GM21423 (cell line): ENCODE measurements around the gene PIK3C2G.
A peak's percentile ranks its signal among the peaks of the same experiment; 100 is the strongest.

Experiments used
- ATAC-seq: cut with Tn5 transposase; IDR thresholded peaks from one replicate; pipeline ENCODE4 v1.9.1; 2021; ENCODE audit warnings: mild to moderate bottlenecking, moderate library complexity; ENCODE audit not compliant: unreplicated experiment

The PIK3C2G gene

DNA sequence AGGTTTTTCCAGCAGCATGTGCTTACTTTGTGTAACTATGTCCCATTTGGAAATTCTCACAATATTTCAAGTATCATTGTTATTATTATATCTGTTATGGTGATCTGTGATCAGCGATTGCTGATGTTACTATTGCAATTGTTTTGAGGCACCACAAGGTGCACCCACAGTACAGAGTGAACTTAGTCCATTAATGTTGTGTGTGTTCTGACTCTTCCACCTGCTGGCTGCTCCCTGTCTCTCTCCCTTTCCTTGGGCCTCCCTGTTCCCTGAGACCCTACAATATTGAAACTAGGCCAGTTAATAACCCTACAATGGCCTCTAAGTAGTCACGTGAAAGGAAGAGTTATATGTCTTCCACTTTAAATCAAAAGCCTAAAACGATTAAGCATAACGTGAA is 153.9 kb downstream of the PIK3C2G start:
- no peak for ATAC-seq

DNA sequence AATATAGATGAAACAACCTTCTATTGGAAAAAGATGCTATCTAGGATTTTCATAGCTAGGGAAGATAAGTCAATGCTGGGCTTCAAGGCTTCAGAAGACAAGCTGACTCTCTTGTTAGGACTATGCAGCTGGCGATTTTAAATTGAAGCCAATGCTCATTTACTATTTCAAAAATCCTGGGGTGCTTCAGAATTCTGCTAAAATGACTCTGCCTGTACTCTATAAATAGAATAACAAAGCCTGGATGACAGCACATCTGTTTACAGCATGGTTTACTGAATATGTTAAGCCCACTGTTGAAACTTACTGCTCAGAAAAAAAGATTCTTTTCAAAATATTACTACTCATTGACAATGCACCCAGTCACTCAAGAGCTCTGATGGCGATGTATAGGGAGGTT is 155.1 kb downstream of the PIK3C2G start:
- no peak for ATAC-seq

DNA sequence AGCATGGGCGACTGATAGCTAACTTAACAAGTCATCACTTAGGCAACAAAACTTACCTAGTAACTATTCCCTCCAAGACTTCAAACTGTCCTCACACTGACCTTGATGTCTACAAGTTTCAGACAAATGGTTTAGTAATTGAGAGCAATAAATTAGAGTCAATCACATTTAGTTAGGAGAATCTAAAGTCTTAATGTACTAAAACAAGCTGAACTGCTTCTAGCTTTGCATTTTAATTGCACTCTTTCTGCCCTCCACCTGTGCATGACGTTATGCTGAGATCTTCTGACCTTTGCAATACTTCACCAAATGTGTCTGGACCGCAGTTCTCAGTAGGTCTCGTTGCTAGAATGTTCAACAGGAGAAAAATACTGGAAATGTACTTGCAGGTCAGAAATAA is 158.0 kb downstream of the PIK3C2G start:
- ATAC-seq: no peak

DNA sequence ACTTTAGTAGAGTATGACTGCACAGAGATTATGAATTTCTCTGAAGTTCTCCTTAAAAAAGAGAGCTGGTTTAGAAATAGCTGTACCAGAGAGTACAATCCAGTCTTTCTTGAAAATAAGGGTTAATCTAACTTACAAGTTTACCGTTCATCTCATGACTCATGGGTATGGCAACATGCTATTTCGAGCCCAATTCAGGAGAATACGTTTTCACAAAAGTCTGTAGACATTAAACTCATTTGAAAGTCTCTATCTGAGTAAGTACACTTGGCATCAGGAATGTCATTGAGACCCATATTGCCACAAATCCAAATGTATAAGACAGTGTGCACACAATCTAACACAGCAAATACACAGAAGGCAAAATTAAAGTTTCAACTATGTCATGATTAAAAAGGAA is 160.5 kb downstream of the PIK3C2G start:
- ATAC-seq: no peak

DNA sequence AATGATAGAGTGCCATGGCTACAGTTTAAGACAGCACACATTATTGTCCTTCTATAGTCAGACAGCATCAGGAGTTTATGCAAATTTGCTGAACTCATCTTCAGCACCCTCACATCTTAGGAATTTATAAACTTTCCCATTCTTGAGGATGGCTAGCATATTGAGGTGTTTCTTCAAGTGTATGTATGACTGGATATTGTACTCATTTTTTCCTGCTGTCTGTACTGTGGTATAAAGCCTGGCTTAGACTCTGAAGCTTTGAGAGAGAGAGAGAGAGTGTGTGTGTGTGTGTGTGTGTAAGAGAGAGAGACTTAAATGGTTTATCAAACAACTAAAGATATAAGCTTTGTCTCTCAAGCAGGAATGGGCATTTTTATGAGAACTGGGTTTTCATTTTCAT is 161.6 kb downstream of the PIK3C2G start:
- ATAC-seq: no peak

DNA sequence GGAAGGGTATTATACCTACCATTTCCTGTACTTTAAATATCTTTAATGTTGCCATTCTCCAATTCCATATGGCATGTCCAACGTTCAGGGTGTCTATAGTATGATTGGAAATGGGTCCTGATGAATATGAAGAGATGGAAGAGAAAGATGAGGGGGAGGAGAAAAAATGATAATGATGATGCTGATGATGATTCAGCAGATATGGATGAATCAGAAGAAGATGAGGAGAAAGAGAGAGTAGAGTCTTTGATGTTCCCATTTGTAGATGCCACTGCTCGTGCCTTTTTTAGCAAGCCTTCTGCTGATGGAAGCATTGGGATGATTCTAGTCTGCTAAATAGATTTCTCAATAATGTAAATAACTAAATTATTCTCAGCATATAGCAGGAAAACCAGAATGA is 163.5 kb downstream of the PIK3C2G start:
- no peak for ATAC-seq

DNA sequence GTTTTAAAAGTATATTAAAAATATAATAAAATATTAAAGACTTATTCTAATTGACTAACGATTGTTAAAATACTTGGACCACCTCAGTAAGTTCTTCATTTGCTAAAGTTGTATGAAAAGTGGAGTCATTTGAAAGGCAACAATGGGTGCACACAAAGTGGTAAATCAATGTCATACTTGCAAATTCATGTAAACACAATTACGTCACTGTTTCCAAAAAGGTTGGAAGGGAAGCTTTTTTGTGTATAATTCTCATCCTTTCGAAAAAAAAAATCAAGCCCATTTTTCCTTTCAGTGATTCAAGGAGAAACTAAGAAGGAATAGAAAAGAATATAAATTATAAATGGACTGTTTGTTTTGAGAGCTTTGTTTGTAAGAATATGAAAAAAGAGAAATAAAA is 166.2 kb downstream of the PIK3C2G start:
- ATAC-seq: no peak

DNA sequence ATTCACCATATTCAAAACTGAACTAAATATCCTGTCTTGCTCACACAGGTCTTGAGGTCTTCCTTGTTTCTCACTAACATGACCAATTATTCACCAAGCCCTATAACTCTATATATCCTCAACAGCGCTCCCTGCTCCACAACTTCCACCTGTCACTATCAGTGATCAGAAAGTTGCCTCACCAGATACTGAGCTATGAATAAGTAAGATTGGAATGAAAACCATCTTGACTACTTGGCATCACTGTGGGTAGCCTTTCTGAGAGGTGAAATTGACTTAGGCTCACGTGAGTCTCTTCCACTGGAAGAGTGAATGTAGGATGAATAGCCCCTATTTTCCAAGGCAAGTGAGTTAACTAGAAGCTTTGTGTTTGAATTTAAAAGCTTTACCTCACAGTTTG is 167.1 kb downstream of the PIK3C2G start:
- ATAC-seq: no peak

DNA sequence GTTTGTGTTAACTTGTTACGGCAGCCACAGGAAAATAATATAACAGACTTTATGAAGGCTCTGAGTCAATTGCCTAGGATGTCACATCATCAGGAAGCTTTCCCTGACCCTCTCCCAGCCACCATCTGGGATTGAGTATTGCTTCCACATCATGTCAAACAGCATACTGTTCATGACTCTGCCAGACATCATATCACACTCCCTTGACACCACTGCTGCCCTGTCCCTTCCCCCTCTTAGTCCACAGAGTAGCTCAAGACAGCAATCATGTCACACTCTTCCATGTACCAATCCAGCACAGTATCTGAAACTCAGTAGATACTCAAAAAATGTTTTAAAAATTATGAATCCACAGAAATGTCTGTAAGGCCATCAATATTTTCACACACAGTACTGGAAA is 168.0 kb downstream of the PIK3C2G start:
- no peak for ATAC-seq

DNA sequence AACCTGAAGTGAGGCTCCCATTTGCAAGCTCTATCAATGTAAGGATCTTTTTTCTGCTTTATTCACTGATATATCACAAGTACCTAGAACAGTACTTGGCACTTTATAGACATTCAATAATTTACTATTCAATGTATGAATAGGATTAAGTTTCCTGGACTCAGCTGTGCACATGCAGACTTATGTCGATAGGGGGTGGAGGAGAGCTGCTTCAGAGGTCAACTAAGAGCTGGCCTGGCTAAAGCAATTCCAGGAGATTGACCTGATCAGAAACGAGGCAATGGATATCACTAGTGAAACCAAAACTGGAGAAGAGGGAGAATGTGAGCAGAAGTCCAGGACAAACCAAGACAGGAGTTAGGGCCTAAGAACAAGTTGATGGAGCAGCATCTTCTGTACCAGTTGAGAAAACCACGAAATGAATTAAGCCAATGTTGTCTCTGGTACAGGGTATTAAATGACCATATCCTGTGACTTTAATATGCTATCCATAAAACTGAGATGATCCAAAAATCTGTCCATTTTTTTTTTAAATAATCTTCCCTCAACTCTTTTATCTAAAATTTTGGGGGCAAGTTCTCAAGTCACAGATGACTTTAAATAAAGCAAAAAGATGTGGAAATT is 169.2 kb downstream of the PIK3C2G start:
- peak; percentile 73 for ATAC-seq

DNA sequence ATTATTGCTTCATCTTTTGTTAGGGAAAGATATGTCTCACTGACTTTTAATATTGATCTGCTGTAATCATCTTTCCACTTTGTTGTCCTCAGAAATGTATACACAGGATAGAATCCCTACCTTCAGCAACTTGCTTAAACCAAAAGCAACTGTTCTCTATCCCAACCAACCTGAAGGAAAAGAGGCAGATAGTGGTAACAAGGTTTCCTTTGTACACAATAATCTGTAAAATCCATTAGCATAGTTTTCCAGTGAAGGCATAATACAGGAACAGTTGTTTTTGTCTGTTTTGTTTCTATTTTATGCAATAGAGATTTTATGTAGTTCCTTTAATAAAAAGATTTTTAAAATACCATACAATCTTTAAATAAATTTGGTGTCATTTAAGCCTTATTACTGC is 170.5 kb downstream of the PIK3C2G start:
- ATAC-seq: no peak

DNA sequence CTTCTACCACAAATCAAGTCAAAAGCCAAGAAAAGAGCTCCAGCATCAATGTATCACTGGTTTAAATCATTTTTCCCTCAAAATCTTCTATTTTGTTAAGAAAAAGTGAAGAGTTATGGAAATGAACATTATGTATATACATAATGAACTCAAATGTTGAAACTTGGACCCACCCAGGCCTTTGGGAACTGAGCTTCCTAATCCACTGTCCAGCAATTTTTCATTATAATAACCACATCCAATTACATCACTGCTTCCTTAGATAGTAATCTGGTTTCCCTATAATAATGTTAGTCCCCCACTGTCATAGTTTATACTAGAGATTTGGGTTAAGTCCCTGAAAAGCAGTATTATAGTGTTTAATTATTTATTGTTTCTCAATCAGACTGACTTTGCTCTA is 170.9 kb downstream of the PIK3C2G start:
- ATAC-seq: no peak

DNA sequence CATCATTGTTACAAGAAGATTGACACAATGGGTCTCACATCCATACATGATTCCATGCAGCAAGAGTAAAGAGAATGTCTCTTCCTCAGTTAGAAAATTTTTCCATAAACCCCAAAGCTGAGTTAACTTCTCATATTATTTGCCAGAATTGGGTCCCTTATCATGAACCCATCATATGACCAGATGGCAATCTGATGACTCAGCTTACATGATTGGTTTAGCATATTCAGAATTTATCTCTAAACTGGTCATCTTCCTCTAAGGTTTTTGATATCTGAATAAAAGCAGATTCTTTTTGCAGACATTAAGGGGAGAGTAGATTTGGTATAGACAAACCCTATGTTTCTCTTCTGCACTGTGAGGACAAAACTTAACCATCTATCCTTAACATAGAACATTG is 174.9 kb downstream of the PIK3C2G start:
- no peak for ATAC-seq

DNA sequence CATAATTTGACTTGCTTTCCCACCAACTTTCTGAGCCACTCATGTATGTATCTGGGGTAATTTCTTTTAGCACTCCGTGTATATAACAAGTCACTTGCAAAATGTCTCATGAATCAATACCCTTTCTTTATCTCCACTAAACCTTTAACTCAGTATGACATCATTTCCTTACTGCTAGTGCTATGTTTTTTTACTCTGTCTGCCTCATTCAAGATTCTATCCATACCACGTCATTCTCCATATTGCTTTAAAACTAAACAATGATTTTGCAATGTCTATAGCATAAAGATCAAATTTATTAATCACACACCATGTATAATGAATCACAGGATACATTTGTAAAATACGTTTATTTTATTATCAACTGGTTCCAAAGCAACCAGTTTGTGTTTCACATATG is 178.2 kb downstream of the PIK3C2G start:
- ATAC-seq: no peak

DNA sequence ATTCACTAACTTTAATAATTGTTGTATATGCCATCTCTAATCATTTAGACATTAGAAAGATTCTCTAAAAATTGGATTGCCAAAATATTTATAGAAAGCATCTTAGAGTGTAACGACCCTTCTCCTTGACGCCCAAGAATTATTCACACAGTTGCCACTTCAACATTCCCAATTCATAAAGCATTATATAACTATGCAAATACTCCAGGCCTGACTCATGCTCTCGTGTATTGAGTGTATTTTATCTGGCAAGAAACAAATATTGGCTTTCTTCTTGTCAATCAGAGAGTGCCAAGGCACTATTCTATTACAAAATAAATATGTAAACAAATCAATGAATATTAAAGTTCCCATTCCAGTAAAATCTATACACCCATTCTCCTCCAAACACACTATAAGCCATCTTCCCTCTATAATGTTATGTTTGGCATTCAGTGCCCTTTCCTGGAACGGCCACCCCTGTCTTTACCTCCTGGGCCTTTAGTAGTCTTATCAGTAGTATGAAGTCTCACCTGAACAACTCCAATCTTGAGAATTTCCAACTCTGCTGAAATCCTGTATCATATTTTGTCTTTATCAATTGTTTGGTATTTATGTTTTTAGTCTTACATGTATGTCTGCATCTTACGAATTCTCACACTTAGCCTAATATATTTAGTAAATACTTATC is 182.6 kb downstream of the PIK3C2G start:
- no peak for ATAC-seq

DNA sequence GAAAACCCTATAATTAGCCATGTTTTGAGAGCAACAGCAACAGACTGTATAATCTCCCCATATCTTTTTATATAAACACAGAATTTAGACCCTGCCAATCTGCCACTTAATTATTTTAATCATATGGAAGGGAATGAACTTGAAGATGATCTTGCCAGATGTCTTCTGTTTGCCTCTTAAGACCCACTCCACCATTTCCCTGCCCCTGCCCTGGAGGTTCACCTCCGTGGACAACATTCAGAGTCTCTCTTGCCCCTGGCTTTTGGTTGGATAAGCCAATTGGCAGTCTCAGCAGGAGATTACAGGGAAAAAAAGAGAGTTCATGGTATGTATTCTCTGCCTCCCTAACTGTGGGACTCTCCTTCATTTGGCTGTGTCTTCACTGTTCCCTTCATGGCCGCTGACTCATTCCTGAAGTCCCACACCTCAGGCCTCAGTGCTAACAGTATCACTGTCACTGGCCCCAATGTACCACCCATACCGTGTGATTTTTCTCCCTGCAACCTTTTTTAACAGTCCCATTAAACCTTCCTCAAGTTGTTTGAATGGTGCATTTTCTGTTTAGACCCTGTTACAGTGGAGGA is 184.8 kb downstream of the PIK3C2G start:
- ATAC-seq: no peak

DNA sequence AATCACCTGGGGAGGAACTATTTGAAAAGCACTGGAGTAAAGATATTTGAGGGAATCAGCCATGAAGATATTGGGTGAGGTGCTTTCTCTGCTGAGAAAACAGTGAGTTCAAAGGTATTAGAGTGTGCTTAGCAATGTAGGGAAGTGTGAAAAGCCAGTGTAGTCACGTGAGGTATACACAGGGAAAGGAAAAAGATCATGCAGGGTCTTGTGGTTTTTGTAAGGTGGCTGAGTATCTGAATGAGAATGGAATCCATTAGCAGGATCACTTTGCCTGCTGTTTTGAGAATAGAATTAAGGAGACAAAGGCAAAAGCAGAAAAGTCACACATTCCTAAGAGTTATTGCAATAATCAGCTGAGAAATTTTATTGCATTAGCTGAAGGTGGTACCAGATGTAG is 193.0 kb downstream of the PIK3C2G start:
- no peak for ATAC-seq

DNA sequence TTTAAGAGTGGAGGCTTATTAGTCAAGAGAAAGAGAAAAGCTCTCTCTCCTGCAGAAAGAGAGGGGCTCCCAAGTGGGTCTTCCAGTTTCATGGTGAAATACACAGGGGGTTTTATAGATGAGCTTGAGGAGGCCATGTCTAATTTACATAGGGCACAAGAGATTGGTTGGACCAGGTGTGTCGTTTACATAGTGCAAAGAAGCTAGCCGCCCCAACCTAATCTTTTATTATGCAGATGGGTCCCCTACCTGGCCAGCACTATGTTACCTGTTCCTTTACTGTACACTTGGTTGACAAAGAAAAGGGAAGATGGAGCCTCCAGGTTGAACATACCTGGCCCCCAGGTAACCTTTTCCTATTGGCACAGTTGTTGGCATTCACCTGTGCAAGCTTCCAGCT is 195.0 kb downstream of the PIK3C2G start:
- ATAC-seq: no peak

DNA sequence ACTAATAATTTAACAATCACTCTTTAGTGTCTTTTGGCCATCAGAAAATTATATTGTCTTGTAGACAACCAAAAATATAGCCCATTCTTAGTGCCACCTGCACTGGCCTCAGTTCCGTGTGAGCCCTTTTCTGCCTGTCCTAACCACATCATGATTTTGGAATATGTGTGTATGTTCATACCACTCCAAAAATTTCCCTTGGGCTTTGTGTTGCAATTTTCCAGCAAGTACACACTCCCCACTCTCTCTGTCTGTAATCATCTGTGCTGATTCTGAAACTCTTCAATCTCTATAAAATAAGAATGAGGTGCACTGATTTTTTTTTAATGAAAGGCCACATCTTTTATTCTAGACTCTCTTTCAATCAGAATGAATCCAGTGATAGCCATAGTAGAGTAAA is 196.0 kb downstream of the PIK3C2G start:
- no peak for ATAC-seq

DNA sequence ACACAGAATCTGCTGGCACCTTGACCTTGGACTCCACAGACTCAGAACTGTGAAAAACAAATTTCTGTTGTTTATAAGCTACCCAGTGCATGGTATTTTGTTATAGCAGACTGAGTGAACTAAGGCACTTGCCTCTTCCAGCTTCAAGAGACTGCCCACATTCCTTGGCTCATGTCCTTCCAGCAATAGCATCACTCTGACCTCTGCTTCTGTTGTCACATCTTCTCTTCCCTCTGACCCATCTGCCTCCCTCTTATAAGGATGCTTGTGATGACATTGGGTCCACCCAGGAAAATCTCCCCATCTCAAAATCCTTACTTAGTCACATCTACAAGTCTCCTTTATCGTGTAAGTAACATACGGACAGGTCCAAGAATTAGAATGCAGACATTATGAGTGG is 200.4 kb downstream of the PIK3C2G start:
- ATAC-seq: no peak

DNA sequence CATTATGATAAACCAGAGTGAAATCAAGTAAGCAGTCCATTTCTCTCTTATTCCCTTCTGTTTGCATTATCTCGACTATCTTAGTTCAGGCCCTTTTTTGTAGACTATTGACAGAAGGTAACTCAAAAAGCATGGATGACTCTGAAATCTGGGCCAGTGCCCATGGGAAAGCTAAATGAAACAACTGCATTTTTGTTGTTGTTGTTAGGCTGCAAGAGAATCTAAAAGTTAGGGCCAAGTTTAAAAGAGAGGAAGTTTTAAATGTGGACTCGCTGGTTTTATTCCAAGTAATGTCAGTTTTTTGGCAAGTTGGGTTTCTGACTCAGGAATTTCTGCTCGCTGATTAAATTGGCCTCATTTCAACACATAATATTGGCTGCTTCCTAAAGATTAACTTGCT is 201.1 kb downstream of the PIK3C2G start:
- ATAC-seq: no peak

DNA sequence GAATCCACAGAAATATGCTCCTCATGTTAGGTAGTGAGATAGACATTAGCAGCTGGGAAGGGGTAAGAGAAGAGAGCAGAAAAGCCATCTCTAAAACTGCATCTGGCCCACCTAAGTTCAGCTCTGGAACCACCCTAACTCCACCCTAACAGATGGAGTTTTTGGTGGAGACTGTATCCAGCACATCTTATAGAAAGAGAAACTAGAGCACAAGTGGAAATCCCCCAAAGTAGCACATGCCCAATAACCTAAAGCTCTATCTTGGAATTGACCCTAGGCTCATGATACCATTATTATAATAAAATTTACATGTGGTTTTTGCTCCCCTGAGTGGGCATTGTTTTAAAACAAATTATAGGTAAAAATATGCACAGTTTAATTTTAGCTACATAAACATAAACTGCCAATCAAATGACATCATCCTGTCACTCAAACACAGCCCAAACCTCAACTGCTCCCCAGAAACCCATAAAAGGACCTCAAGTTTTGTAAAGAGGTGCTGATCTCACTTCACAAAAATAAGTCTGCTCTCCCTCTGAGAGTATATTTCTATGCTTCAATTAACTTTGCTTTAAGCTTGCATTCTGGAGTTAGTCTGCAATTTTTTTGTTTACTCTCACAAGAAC is 206.4 kb downstream of the PIK3C2G start:
- ATAC-seq: peak; percentile 74
